ENCODE measurements around the gene MEG3.

DNA sequence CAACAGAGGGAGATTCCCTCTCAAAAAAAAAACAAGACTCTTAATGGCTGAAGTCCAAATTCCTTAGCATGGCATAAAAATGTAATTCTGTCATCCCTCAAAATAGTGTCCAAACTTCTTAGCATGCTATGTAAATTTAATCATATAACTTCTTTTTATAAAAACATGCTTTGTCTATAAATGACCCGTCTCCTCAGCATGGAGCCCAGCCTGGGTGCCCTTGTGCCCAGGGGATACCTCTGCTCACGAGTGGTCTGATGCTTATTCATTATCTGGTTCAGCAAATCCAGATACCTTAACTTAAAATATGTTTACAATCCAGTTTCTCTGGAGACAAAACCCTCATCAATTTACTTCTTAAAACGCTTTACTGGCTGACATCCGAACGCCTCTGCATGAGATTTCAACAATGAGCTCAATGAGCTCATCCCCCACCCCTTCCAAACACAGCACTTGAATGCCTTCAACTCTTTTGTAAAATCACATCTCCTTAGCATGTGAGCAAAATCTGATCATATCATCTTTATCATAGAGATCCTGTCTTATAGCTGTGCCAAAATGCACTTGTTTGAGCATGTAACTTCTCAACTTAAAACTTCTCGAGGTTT, 61.9 kb downstream of the MEG3 start:
- no peak for TF ChIP-seq EZH2 (IDR thresholded peaks at IDR 0.05)
- TF ChIP-seq POLR2AphosphoS5 (IDR thresholded peaks at IDR 0.05; ENCODE audit: borderline replicate concordance, low read depth, low read length) = no peak
- no peak for TF ChIP-seq FOXP2 (optimal IDR thresholded peaks at IDR 0.05; ENCODE audit: control extremely low read depth, extremely low read length, insufficient read depth)

All from SK-N-MC (cell line).